ENCODE measurements around the gene LAMA5.

DNA sequence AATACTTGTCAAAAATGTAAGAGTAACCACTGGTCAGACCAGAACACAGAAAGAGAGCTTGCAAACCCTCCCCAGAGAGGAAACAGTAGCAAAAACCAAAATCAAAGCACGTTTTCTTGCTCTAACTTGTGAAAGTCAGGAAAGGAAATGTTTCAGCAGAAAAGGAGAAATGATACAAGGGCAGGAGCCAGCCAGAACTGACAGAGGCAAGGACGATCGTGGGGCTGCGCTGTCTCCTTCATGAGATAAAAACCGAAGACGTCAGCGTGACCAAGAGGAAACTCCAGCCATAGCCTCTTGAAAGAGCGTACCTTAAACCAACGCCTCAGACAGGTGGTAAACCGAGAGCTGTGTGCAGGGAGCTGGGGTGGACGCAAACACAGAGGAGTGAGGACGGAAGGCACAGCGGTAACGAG is 27.5 kb downstream of the LAMA5 start:
- TF ChIP-seq EP300 (IDR thresholded peaks at IDR 0.05): no peak
- TF ChIP-seq, protein P1, sequence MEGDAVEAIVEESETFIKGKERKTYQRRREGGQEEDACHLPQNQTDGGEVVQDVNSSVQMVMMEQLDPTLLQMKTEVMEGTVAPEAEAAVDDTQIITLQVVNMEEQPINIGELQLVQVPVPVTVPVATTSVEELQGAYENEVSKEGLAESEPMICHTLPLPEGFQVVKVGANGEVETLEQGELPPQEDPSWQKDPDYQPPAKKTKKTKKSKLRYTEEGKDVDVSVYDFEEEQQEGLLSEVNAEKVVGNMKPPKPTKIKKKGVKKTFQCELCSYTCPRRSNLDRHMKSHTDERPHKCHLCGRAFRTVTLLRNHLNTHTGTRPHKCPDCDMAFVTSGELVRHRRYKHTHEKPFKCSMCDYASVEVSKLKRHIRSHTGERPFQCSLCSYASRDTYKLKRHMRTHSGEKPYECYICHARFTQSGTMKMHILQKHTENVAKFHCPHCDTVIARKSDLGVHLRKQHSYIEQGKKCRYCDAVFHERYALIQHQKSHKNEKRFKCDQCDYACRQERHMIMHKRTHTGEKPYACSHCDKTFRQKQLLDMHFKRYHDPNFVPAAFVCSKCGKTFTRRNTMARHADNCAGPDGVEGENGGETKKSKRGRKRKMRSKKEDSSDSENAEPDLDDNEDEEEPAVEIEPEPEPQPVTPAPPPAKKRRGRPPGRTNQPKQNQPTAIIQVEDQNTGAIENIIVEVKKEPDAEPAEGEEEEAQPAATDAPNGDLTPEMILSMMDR (IDR thresholded peaks at IDR 0.05): no peak
- no peak for TF ChIP-seq POLR2A (IDR thresholded peaks at IDR 0.05)
- no peak for TF ChIP-seq POLR2AphosphoS5 (IDR thresholded peaks at IDR 0.05)

Data from stomach (tissue), 4 donors.